K562 (cell line): ENCODE measurements around the gene EML6. TPM values are rescaled to one million over a fixed set of nuclear protein-coding genes. Genes with fewer than 3 reads are reported as not detected.
A peak's percentile ranks its signal among the peaks of the same experiment; 100 is the strongest.

ENCODE experiments used
- CHD7 ChIP-seq: fragments of 200-600 bp; sonication (generic); IDR thresholded peaks from one replicate; pipeline ENCODE4 v1.6.1; 2012; ENCODE audit warnings: mild to moderate bottlenecking, low read depth, low read length, inconsistent platforms
- ETV1 ChIP-seq: fragments of 450-650 bp; conservative IDR thresholded peaks from 2 replicates; pipeline ENCODE4 v1.6.1; 2016; ENCODE audit warnings: missing genetic modification characterization, control low read depth, low read depth, missing compliant biosample characterization
- HNRNPH1 ChIP-seq: fragments of 200-400 bp; formaldehyde crosslinking; optimal IDR thresholded peaks from 2 replicates; pipeline ENCODE3; 2017; ENCODE audit warnings: low read depth, mild to moderate bottlenecking, low read length, moderate library complexity
- KHSRP ChIP-seq: fragments of 450-650 bp; IDR thresholded peaks from 2 replicates; pipeline ENCODE4 v1.6.1; 2017
- KLF16 ChIP-seq: IDR thresholded peaks from 2 replicates; pipeline ENCODE4 v1.6.1; 2016; ENCODE audit warnings: antibody characterized with exemption
- LCOR ChIP-seq: sonication (generic); formaldehyde crosslinking; IDR thresholded peaks from 2 replicates; pipeline ENCODE4 v1.8.0; 2022; ENCODE audit warnings: mild to moderate bottlenecking, missing genetic modification reagents
- MECOM ChIP-seq: fragments of 250-450 bp; sonication (Bioruptor Pico); IDR thresholded peaks from 2 replicates; pipeline ENCODE4 v1.8.0; 2022; ENCODE audit warnings: inconsistent platforms
- MEIS2 ChIP-seq: fragments of 450-650 bp; IDR thresholded peaks from 2 replicates; pipeline ENCODE4 v1.6.1; 2014; ENCODE audit warnings: mild to moderate bottlenecking; ENCODE audit not compliant: partially characterized antibody
- PML ChIP-seq: IDR thresholded peaks from 2 replicates; pipeline ENCODE4 v1.6.1; 2012; ENCODE audit warnings: low read length, inconsistent platforms
- POLR2A ChIP-seq: fragments of 450-650 bp; conservative IDR thresholded peaks from 2 replicates; pipeline ENCODE4 v1.6.1; 2016
- POLR2AphosphoS5 ChIP-seq: IDR thresholded peaks from 2 replicates; pipeline ENCODE4 v1.6.1; 2011; ENCODE audit warnings: mild to moderate bottlenecking, low read depth, low read length, moderate library complexity; ENCODE audit not compliant: control insufficient read depth, insufficient read depth
- POLR3A ChIP-seq: IDR thresholded peaks from 2 replicates; pipeline ENCODE4 v1.6.1; 2011; ENCODE audit warnings: borderline replicate concordance, mild to moderate bottlenecking, moderate library complexity; ENCODE audit not compliant: insufficient read length, insufficient read depth; ENCODE audit errors: extremely low read depth
- PRMT5 ChIP-seq: sonication (generic); formaldehyde crosslinking; IDR thresholded peaks from 2 replicates; pipeline ENCODE4 v1.5.0; 2020; ENCODE audit warnings: missing genetic modification reagents
- RAD51 ChIP-seq: fragments of 450-650 bp; IDR thresholded peaks from 2 replicates; pipeline ENCODE4 v1.7.1; 2016; ENCODE audit warnings: low read depth, mild to moderate bottlenecking, borderline replicate concordance
- TEAD1 ChIP-seq, 2 experiments: fragments of 450-650 bp in 1 of 2; sonication (generic) in 1 of 2; formaldehyde crosslinking; IDR thresholded peaks; 2 replicates each; pipeline versions ENCODE4 v1.4.0 to v1.8.0; 2020 to 2022; ENCODE audit warnings: mild to moderate bottlenecking in 2 of 2, missing genetic modification reagents in 1 of 2
- USF1 ChIP-seq: sonication (generic); formaldehyde crosslinking; IDR thresholded peaks from 2 replicates; pipeline ENCODE4 v1.9.0; 2022; ENCODE audit warnings: mild to moderate bottlenecking, missing genetic modification reagents
- ZNF707 ChIP-seq: fragments of 250-450 bp; sonication (Bioruptor Pico); conservative IDR thresholded peaks from 2 replicates; pipeline ENCODE4 v1.8.0; 2022; ENCODE audit warnings: inconsistent platforms, mild to moderate bottlenecking, moderate library complexity
- polyA plus RNA-seq, 8 experiments: library from polyadenylated mRNA; depleted of rRNA in 4 of 8; stranded (reverse) in 5 of 8; unstranded in 3 of 8; fragments of >200 nt; fragmentation: Nextera tagmentation in 2 of 8; fragmentation: Illumina TruSeq in 1 of 8; extraction: Ambion mirVana in 2 of 8; extraction: Trizol in 1 of 8; gene quantifications; 2 replicates each; pipeline versions ENCODE4 v1.2.1 to v1.2.3, GENCODE V29; 2011 to 2014; ENCODE audit warnings: inconsistent platforms in 1 of 8, missing spikeins in 1 of 8
- total RNA-seq, 7 experiments: library from RNA; depleted of rRNA in 6 of 7; stranded (reverse); fragments of >200 nt in 6 of 7; fragmentation: Illumina TruSeq in 2 of 7; extraction: Trizol in 2 of 7; gene quantifications; 2 replicates each; pipeline versions ENCODE4 v1.2.1 to v1.2.3, GENCODE V29; 2011 to 2021; ENCODE audit warnings: low replicate concordance in 1 of 7

Gene EML6
- total and polyA plus RNA-seq, 9 of the 15 experiments (the other 6 are each of a cell fraction or from before 2014, with no cell fraction given), result 0.07 to 0.56 (median 0.25) TPM

GRCh38 chr2:54968561-54969218 lies 245.2 kb downstream of the EML6 start (continued):
- no peak for TF ChIP-seq CHD7
- peak; percentile 52 for TF ChIP-seq RAD51
- TF ChIP-seq POLR2A, result peak; percentile 51
- TF ChIP-seq KHSRP, result no peak
- TF ChIP-seq MEIS2, result peak; percentile 53
- TF ChIP-seq POLR3A, result no peak
- 0 out of 2 replicates have a peak, but pooled peaks have one; percentile 9 for TF ChIP-seq POLR2AphosphoS5
- no peak for TF ChIP-seq LCOR
- TF ChIP-seq HNRNPH1, result no peak
- TF ChIP-seq ETV1, result no peak
- TF ChIP-seq PML, result peak; percentile 25; the same call in 1 of the 2 replicates
- TF ChIP-seq KLF16, result no peak
- no peak for TF ChIP-seq PRMT5 (CRISPR knock-in tag)
- TF ChIP-seq TEAD1 (CRISPR knock-in tag; IDR thresholded peaks at IDR 0.05), result no peak
- no peak for TF ChIP-seq ZNF707 (CRISPR knock-in tag)
- peak; percentile 74 for TF ChIP-seq USF1
- no peak for TF ChIP-seq MECOM (CRISPR knock-in tag)
